ENCODE data around the gene PDLIM1.

DNA sequence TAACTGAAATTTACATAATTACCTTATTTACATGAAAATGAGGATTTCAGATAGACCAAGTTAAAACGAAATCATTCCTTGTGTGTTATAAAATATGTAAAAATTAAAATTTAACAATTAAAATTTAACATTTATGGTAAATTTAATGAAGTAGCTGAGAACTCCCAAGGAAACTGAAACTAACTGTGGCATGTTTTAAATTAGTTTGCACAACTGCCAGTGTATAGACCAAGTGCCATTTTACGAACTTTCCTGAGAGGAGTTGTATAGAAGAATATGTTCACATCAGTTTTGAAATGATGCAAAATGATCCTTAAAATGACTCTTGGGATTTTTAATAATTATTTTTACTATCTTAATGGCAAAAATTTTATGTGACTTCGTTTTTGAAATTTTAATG, 23.6 kb downstream of the PDLIM1 start:
- no peak for TF ChIP-seq POLR2A (IDR thresholded peaks at IDR 0.05; ENCODE audit: borderline replicate concordance, extremely low read depth, insufficient read depth, insufficient read length)
- TF ChIP-seq SRF (IDR thresholded peaks at IDR 0.05; ENCODE audit: low read depth), result no peak
- TF ChIP-seq, protein P1, sequence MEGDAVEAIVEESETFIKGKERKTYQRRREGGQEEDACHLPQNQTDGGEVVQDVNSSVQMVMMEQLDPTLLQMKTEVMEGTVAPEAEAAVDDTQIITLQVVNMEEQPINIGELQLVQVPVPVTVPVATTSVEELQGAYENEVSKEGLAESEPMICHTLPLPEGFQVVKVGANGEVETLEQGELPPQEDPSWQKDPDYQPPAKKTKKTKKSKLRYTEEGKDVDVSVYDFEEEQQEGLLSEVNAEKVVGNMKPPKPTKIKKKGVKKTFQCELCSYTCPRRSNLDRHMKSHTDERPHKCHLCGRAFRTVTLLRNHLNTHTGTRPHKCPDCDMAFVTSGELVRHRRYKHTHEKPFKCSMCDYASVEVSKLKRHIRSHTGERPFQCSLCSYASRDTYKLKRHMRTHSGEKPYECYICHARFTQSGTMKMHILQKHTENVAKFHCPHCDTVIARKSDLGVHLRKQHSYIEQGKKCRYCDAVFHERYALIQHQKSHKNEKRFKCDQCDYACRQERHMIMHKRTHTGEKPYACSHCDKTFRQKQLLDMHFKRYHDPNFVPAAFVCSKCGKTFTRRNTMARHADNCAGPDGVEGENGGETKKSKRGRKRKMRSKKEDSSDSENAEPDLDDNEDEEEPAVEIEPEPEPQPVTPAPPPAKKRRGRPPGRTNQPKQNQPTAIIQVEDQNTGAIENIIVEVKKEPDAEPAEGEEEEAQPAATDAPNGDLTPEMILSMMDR (IDR thresholded peaks at IDR 0.05 in 2 of 3, conservative IDR thresholded peaks at IDR 0.05 in 1 of 3; ENCODE audit: borderline replicate concordance in 1 of 3, insufficient read depth in 1 of 3, low read depth in 2 of 3, low read length in 2 of 3), result no peak
- TF ChIP-seq EZH2 (IDR thresholded peaks at IDR 0.05), result no peak

Data from HCT116 (cell line).